K562 (cell line): ENCODE data around the gene SEC22C. TPM values are rescaled to one million over a fixed set of nuclear protein-coding genes. Genes with fewer than 3 reads are reported as not detected.
A peak's percentile ranks its signal among the peaks of the same experiment; 100 is the strongest.

Experiments used
- ELF4 ChIP-seq: fragments of 450-650 bp; formaldehyde crosslinking; IDR thresholded peaks from 2 replicates; pipeline ENCODE4 v1.4.0; 2022; ENCODE audit warnings: missing genetic modification characterization
- GABPB1 ChIP-seq: sonication (generic); formaldehyde crosslinking; IDR thresholded peaks from 2 replicates; pipeline ENCODE4 v1.8.0; 2022; ENCODE audit warnings: mild to moderate bottlenecking, missing genetic modification reagents
- KDM5B ChIP-seq: fragments of 200-600 bp; sonication (generic); IDR thresholded peaks from 2 replicates; pipeline ENCODE4 v1.6.1; 2012; ENCODE audit warnings: low read depth, mild to moderate bottlenecking, moderate library complexity, low read length, control low read depth, inconsistent platforms; ENCODE audit not compliant: insufficient replicate concordance
- MCM2 ChIP-seq: fragments of 450-650 bp; IDR thresholded peaks from 2 replicates; pipeline ENCODE4 v1.6.1; 2017; ENCODE audit warnings: low read depth, mild to moderate bottlenecking
- NCOA6 ChIP-seq: fragments of 450-650 bp; IDR thresholded peaks from 2 replicates; pipeline ENCODE4 v1.6.1; 2017; ENCODE audit warnings: mild to moderate bottlenecking
- POLR3A ChIP-seq: IDR thresholded peaks from 2 replicates; pipeline ENCODE4 v1.6.1; 2011; ENCODE audit warnings: borderline replicate concordance, mild to moderate bottlenecking, moderate library complexity; ENCODE audit not compliant: insufficient read length, insufficient read depth; ENCODE audit errors: extremely low read depth
- RBBP5 ChIP-seq: fragments of 200-600 bp; sonication (generic); IDR thresholded peaks from 2 replicates; pipeline ENCODE4 v1.6.1; 2012; ENCODE audit warnings: borderline replicate concordance, mild to moderate bottlenecking, low read length, control low read depth, inconsistent platforms; ENCODE audit not compliant: insufficient read depth, poor library complexity, severe bottlenecking
- SMARCE1 ChIP-seq: fragments of 450-650 bp; IDR thresholded peaks from 2 replicates; pipeline ENCODE4 v1.7.1; 2016; ENCODE audit warnings: mild to moderate bottlenecking
- SUPT5H ChIP-seq: fragments of 450-650 bp; IDR thresholded peaks from 2 replicates; pipeline ENCODE4 v1.6.1; 2016
- TCF7 ChIP-seq: sonication (generic); IDR thresholded peaks from 2 replicates; pipeline ENCODE4 v1.6.1; 2016; ENCODE audit warnings: antibody characterized with exemption, borderline replicate concordance
- ZC3H11A ChIP-seq: IDR thresholded peaks from 2 replicates; pipeline ENCODE4 v1.6.1; 2012; ENCODE audit warnings: low read depth, low read length, improper control_type of control experiment
- ZNF695 ChIP-seq: fragments of 450-650 bp; formaldehyde crosslinking; IDR thresholded peaks from 2 replicates; pipeline ENCODE4 v1.4.0; 2020; ENCODE audit warnings: mild to moderate bottlenecking, moderate library complexity
- ZNF764 ChIP-seq: fragments of 250-450 bp; sonication (Bioruptor Pico); IDR thresholded peaks from 2 replicates; pipeline ENCODE4 v1.4.0; 2020; ENCODE audit warnings: low read depth, mild to moderate bottlenecking, moderate library complexity
- polyA plus RNA-seq, 8 experiments: library from polyadenylated mRNA; depleted of rRNA in 4 of 8; stranded (reverse) in 5 of 8; unstranded in 3 of 8; fragments of >200 nt; fragmentation: Nextera tagmentation in 2 of 8; fragmentation: Illumina TruSeq in 1 of 8; extraction: Ambion mirVana in 2 of 8; extraction: Trizol in 1 of 8; gene quantifications; 2 replicates each; pipeline versions ENCODE4 v1.2.1 to v1.2.3, GENCODE V29; 2011 to 2014; ENCODE audit warnings: inconsistent platforms in 1 of 8, missing spikeins in 1 of 8
- total RNA-seq, 7 experiments: library from RNA; depleted of rRNA in 6 of 7; stranded (reverse); fragments of >200 nt in 6 of 7; fragmentation: Illumina TruSeq in 2 of 7; extraction: Trizol in 2 of 7; gene quantifications; 2 replicates each; pipeline versions ENCODE4 v1.2.1 to v1.2.3, GENCODE V29; 2011 to 2021; ENCODE audit warnings: low replicate concordance in 1 of 7
- TF ChIP-seq, protein P1 (sequence below): fragments of 450-650 bp; formaldehyde crosslinking; IDR thresholded peaks from 2 replicates; pipeline ENCODE4 v1.4.0; 2020; ENCODE audit warnings: mild to moderate bottlenecking, moderate library complexity
- TF ChIP-seq, protein P2 (sequence below): fragments of 250-450 bp; sonication (Bioruptor Pico); IDR thresholded peaks from 2 replicates; pipeline ENCODE4 v1.4.0; 2020; ENCODE audit warnings: borderline replicate concordance
- TF ChIP-seq, protein P3 (sequence below): fragments of 450-650 bp; conservative IDR thresholded peaks from 2 replicates; pipeline ENCODE4 v1.6.1; 2016; ENCODE audit warnings: missing genetic modification characterization, low read depth, mild to moderate bottlenecking, missing compliant biosample characterization, moderate library complexity
- TF ChIP-seq, protein P4 (sequence below), 2 experiments: fragments of 450-650 bp in 1 of 2; sonication (generic) in 1 of 2; formaldehyde crosslinking in 1 of 2; IDR thresholded peaks in 1 of 2; conservative IDR thresholded peaks in 1 of 2; 2 replicates each; pipeline versions ENCODE4 v1.6.1 to v1.8.1; 2016 to 2023; ENCODE audit warnings: mild to moderate bottlenecking in 2 of 2, moderate library complexity in 2 of 2, inconsistent platforms in 1 of 2, missing genetic modification reagents in 1 of 2
- TF ChIP-seq, protein P5 (sequence below): fragments of 450-650 bp; IDR thresholded peaks from 2 replicates; pipeline ENCODE4 v1.7.0; 2016; ENCODE audit warnings: borderline replicate concordance

SEC22C gene
- total and polyA plus RNA-seq, 9 of the 15 experiments (the other 6 are each of a cell fraction or from before 2014, with no cell fraction given) = 35.6 to 68.4 (median 50.7) TPM

DNA sequence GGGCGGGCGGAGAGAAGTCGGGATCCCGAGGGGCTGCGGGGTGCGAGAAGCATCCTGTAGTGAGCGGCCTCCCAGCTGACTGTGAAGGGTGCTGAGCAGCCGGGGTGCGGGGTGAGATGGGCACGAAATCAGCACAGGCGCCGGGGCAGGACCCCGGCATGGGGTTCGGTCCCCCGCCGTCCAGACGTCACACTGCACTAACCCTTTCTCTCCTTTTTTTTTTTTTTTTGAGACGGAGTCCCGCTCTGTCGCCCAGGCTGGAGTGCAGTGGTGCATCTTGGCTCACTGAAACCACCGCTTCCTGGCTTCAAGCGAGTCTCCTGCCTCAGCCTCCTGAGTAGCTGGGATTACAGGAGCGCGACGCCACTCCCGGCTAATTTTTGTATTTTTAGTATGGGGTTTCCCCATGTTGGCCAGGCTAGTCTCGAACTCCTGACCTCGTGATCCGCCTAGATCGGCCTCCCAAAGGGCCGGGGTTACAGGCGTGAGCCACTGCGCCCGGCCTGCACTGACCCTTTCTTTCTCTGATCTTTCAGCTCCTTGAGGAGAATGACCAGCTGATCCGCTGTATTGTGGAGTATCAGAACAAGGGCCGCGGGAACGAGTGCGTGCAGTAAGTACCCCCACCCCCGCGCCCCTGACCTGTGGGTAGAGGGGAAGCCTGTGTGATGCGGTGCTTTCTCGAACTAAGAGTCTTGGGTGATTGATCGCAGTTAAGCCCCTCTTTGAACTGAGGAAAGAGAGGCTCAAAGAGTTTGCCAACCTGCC, 9.4 kb upstream of the SEC22C start (continued):
- TF ChIP-seq ZC3H11A (no peak), KDM5B (no peak), POLR3A (peak; percentile 10), ELF4 (CRISPR knock-in tag) (no peak), MCM2 (no peak), NCOA6 (no peak), ZNF695 (CRISPR knock-in tag) (no peak), GABPB1 (CRISPR knock-in tag) (peak; percentile 7; the same call in 1 of the 2 replicates), ZNF764 (no peak), TCF7 (no peak), RBBP5 (peak; percentile 58), SMARCE1 (peak; percentile 45; the same call in 1 of the 2 replicates), SUPT5H (no peak)
- TF ChIP-seq, protein P1, sequence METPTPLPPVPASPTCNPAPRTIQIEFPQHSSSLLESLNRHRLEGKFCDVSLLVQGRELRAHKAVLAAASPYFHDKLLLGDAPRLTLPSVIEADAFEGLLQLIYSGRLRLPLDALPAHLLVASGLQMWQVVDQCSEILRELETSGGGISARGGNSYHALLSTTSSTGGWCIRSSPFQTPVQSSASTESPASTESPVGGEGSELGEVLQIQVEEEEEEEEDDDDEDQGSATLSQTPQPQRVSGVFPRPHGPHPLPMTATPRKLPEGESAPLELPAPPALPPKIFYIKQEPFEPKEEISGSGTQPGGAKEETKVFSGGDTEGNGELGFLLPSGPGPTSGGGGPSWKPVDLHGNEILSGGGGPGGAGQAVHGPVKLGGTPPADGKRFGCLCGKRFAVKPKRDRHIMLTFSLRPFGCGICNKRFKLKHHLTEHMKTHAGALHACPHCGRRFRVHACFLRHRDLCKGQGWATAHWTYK (CRISPR knock-in tag) = no peak
- TF ChIP-seq, protein P2, sequence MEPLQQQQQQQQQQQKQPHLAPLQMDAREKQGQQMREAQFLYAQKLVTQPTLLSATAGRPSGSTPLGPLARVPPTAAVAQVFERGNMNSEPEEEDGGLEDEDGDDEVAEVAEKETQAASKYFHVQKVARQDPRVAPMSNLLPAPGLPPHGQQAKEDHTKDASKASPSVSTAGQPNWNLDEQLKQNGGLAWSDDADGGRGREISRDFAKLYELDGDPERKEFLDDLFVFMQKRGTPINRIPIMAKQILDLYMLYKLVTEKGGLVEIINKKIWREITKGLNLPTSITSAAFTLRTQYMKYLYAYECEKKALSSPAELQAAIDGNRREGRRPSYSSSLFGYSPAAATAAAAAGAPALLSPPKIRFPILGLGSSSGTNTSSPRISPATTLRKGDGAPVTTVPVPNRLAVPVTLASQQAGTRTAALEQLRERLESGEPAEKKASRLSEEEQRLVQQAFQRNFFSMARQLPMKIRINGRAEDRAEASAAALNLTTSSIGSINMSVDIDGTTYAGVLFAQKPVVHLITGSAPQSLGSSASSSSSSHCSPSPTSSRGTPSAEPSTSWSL (CRISPR knock-in tag) = no peak
- TF ChIP-seq, protein P3, sequence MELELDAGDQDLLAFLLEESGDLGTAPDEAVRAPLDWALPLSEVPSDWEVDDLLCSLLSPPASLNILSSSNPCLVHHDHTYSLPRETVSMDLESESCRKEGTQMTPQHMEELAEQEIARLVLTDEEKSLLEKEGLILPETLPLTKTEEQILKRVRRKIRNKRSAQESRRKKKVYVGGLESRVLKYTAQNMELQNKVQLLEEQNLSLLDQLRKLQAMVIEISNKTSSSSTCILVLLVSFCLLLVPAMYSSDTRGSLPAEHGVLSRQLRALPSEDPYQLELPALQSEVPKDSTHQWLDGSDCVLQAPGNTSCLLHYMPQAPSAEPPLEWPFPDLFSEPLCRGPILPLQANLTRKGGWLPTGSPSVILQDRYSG = no peak
- TF ChIP-seq, protein P4, sequence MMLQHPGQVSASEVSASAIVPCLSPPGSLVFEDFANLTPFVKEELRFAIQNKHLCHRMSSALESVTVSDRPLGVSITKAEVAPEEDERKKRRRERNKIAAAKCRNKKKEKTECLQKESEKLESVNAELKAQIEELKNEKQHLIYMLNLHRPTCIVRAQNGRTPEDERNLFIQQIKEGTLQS (IDR thresholded peaks at IDR 0.05) = no peak
- TF ChIP-seq, protein P4 (CRISPR knock-in tag; conservative IDR thresholded peaks at IDR 0.05) = no peak
- TF ChIP-seq, protein P5, sequence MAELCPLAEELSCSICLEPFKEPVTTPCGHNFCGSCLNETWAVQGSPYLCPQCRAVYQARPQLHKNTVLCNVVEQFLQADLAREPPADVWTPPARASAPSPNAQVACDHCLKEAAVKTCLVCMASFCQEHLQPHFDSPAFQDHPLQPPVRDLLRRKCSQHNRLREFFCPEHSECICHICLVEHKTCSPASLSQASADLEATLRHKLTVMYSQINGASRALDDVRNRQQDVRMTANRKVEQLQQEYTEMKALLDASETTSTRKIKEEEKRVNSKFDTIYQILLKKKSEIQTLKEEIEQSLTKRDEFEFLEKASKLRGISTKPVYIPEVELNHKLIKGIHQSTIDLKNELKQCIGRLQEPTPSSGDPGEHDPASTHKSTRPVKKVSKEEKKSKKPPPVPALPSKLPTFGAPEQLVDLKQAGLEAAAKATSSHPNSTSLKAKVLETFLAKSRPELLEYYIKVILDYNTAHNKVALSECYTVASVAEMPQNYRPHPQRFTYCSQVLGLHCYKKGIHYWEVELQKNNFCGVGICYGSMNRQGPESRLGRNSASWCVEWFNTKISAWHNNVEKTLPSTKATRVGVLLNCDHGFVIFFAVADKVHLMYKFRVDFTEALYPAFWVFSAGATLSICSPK = peak; percentile 52; the same call in 1 of the 2 replicates
